HG02678 (cell line): ENCODE results near the gene TBX4.
"Not testable (repeated sequence)": the region's sequence is repeated elsewhere in the genome, so short reads cannot be mapped to it uniquely, and the experiment has no call there.

Experiments
- ATAC-seq: cut with Tn5 transposase; IDR thresholded peaks from one replicate; pipeline ENCODE4 v1.9.1; 2021; ENCODE audit warnings: mild to moderate bottlenecking, moderate library complexity; ENCODE audit not compliant: unreplicated experiment

Gene TBX4

GRCh38 chr17:61480414-61480807 lies 28.2 kb downstream of the TBX4 start:
- no peak for ATAC-seq

DNA sequence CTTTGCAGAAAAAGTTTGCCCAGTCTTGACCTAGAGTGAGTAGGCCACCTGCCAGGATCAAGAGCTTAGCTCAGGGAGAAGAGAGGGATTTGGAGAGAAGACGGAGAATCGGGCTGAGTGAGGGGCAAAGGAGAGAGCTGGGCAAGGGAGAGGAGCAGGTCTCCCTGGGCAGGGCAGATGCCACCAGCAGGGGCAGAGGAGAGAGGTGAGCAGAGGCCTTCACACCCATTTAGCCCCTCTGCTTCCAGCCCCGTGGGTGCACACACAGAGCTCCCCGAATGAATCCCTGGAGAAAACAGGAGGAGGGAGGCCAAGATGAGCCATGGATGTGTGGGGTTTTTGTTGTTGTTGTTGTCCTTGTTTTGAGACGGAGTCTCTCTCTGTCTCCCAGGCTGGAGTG lies 29.2 kb downstream of the TBX4 start:
- ATAC-seq = no peak

DNA sequence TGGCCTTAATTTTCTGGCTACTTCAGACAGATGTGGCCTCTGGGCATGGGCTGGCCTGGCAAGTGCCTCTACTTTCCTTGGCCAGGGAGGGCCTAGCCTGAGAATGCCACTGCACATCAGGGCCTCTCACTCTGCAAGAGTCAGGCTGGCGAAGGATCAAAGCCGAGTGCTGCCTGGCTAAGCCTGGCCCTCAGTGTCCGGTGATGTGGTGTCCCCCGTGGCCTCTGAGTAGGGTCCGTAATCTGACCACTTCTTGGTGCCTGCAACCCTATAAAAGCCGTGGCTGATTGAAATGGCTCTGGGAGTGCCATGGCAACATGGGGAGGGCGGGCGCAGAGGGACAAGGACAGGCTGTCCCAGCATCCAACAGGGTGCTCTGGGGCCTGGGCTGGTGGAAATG lies 30.2 kb downstream of the TBX4 start:
- no peak for ATAC-seq

DNA sequence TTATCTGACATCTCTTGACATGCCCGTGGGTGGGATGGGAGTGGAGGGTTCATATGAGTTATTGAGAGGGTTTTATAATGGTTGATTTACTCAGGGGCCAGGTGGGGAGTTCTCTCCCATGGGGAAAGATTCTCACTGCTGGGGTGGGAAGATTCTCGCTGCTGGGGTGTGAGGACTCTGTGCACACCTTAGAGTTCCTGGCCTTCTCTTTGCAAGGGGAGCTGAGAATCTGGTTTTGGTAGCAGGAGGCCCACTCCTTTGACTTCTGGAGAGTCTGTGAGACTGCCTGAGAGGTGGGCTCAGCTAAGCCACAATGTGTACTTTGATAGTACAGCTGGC lies 31.5 kb downstream of the TBX4 start:
- no peak for ATAC-seq

- ATAC-seq = no peak
These were observed 32.0 kb downstream of the TBX4 start for GRCh38 chr17:61484174-61484573.

DNA sequence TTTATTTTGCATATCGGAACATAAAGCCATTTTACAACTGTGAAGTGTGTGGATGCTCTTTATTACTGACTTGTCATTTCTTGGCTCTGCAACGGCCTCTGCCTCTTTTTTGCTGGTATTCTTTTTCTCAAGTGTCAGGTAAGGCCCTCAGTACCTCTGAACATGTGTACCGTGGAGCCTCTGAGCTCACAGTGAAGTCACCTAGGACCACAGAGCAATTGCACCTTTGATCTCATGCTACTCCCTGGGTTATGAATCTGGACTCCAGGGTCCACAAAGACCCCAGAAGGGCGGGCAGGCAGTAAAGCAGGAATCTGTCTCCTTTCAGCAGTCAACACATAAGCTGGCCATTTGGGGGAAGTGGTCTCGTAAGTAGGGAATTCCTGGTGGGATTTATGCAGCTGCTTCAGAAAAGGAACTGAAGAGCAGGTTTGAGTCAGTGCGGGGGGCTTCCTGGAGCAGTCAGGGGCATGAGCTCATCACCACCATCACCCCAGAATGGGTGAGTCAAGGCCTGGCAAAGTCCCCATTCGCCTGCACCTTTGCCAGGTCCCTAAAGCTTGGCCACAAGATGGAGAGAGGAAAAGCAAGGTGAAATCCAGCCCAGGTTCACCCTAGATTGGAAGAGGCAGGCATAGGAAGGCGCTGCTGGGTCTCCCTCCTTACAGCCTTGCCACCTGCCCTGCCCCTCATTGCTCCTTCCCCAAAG lies 33.0 kb downstream of the TBX4 start:
- no peak for ATAC-seq

GRCh38 chr17:61486135-61487120 lies 34.2 kb downstream of the TBX4 start:
- ATAC-seq = no peak

- ATAC-seq = no peak
These were observed 35.2 kb downstream of the TBX4 start for GRCh38 chr17:61487161-61487988.

GRCh38 chr17:61487989-61488595 lies 35.9 kb downstream of the TBX4 start:
- no peak for ATAC-seq

DNA sequence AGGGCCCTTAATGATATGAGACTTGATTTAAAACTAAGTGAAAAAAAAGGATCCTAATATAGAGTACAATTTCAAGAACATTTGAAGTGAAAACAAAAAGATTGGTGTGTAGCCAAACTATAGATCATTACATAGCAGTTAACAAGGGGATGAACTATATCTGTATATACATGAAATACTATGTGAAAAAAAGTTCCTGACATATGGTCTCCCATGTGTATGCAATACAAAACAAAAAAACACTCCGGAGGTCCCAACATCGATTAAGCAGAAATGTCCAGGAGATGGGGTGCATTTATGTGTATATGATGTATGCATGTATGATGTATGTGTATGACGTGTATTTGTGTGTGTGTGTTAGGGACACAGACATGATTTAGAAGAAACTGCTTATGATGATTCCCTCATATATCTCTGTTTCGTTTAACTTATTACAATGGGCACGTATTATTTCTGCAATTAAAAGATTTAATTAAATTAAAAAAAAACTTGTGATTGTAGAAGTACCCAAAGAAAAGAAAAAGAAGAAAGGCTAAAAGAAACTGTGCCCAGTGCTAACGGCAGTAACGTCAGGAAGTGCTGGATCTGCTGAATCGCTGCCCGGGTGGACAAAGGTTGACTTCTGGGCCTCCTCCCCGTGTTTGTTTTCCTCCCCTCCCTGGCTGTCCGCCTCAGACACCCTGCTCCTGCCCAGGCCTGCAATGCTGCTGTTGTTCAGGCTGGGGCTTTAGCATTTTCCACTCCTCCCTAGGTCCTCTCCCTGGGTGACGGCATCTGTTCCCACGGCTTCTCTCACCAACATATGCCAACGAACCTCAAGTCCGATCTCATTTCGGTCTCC lies 36.9 kb downstream of the TBX4 start:
- no peak for ATAC-seq

- ATAC-seq = no peak
These were observed 37.7 kb downstream of the TBX4 start for GRCh38 chr17:61489719-61490490.

- no peak for ATAC-seq
These were observed 38.3 kb downstream of the TBX4 start for GRCh38 chr17:61490540-61490975.

DNA sequence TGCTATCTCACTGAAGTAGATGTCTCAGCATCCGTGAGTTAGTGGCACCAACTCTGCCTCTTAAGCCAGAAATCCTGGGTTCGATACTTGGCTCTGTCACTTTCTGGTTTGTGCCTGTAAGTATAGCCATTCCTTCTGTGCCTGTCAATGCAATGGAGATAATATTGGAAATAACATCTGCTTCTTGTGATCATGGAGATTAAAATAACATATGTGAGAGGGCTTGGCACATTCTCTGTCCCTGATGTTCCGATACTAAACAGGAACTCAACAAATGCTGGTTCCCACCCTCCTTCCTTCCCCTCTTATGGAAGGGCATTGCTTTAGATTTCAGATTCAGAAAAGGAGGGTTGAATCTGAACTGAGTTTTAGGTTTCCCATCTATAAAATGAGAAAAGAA lies 39.8 kb downstream of the TBX4 start:
- no peak for ATAC-seq

DNA sequence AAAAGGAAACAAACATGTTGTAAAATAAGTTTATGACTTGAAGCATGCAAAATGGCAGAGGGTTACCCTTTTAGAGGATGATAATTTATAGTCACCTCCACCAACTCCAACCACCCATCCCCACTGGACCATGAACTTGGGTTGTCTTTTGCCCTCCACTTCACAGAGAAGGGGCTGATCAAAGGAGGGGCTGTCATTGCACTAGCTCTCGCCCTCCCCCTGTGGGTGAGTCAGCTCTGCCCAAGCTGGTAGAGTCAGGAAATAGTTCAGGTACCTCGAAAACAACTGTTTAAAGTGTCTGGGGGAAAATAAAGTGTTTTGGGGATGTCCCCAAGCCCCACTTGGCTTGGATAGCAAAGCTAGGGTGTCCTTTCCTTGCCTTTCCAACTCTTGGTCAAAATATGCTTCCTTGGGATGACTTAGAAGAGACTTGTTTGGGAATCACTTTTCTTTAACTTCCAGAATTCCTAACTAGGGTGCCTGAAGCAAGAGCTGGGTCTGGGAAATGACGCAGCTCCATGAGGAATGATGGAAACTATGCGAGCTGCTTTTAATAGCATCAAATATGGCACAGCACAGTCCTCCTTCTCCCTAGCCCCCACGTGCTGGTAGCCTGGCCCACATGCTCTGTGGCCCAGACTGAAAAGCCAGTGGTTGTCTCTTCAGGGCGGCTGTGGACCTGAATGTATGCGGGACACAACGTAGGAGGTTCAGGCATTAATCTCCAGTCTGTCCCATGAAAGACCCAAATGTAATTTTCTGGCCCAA lies 40.7 kb downstream of the TBX4 start:
- ATAC-seq = no peak

- ATAC-seq = not testable (repeated sequence)
These were observed 41.7 kb downstream of the TBX4 start for GRCh38 chr17:61493830-61494324.

DNA sequence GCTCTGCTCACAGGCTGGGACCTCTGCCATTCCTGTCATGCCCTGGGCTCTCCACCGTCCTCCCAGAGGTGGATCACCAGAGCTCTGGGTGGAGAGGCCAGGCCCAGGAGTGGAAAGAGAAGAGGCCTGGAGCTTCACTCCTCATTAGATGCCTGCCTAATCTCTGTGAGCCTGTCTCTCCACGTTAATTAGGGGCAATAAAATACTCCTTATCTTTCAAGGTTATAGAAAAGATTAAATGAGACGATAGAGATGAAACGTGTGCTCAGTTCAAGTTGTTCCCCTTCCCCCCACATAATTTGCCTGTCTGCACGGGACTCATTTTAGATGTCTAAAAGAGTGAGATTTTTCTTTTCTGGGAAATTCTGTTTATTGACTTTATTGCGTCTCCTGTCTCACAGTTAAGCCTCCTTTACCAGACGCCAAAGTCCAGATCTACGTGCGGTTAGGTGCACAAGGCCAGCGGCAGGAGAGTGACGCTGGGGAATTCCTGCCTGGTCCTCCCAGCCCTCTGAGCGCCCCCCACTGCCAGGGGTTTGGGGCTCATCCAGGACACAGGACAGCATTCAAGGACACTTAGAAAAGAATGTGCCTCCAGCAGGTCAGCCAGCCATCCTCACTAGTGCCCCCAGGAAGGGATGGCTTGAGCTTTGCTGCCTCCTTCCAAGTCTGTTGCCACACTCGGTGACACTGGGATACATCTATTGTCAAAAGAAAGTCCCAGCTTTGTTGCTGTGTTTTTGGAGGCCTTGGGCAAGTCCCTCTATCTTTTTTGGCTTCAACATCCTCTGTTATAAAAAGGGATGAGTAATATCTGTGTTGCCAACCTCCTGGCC lies 42.3 kb downstream of the TBX4 start:
- ATAC-seq = no peak

DNA sequence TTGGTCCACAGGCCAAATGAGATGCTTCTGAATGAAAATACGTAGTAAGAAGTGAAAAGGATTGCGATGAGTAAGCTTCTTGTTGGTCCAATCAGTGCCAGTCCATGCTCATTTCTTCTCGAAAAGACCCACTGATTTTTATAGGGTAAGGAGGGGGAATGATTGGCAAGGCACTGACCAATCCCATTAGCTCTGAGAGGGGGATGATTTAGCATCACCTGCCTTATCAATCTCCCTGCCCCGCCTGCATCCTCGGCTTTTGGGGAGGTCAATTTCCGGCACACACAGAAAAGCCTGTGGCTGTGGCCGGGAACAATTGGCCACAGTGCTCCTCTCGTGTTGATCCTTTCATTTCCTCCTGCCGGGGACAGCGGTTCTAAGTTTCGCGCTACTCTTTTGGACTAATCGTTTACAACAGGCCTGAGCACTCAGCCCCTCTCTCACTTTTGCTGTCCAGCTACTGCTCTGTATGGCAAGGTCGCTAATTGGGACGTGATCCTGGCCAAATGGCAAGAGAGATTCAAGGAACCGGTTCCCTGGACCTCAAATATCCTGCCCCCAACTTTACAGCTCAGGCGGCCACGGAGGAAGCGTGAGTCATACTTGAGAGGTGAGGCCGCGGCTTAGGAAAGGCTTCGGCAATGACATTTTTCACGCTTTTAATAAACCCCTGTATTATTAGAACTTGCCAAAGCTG lies 43.1 kb downstream of the TBX4 start:
- ATAC-seq = no peak
